H1 (cell line): ENCODE measurements around the gene VEZT. TPM values are rescaled to one million over a fixed set of nuclear protein-coding genes. Genes with fewer than 3 reads are reported as not detected.

ENCODE experiments used
- CTCF ChIA-PET: fragments of 300-600 bp; sonication (Branson Sonifier 250); formaldehyde crosslinking; loops from one replicate; lab custom pipeline; 2021; ENCODE audit not compliant: partially characterized antibody; lab: Charles Lee
- POLR2A ChIA-PET: fragments of 300-600 bp; sonication (Branson Sonifier 250); formaldehyde crosslinking; loops from one replicate; lab custom pipeline; 2021; ENCODE audit warnings: inconsistent platforms; ENCODE audit not compliant: partially characterized antibody; lab: Charles Lee
- DNase-seq, 2 experiments: peaks; one replicate each; pipeline versions ENCODE4 v3.0.0 to v3.0.0-alpha.2; 2010 to 2022; ENCODE audit warnings: low spot score in 2 of 2, low read depth in 1 of 2, mixed read lengths in 1 of 2
- FAIRE-seq: peaks from 2 replicates; lab custom pipeline; 2011; peaks lifted over from hg19 to GRCh38; lab: Jason Lieb, UNC
- H2AFZ ChIP-seq: 2 replicates; pipeline ENCODE4 v1.8.1; 2012; ENCODE audit warnings: low read length, inconsistent platforms
- H2AK5ac ChIP-seq: 2 replicates; pipeline ENCODE4 v1.6.1; 2013; ENCODE audit warnings: low read depth, low read length
- H2BK120ac ChIP-seq: replicated peaks from 2 replicates; pipeline ENCODE3; 2013; ENCODE audit warnings: low read depth, low read length, inconsistent platforms
- H2BK12ac ChIP-seq: 2 replicates; pipeline ENCODE4 v1.6.1; 2013; ENCODE audit warnings: low read depth, low read length
- H2BK15ac ChIP-seq: 2 replicates; pipeline ENCODE4 v1.6.1; 2013; ENCODE audit warnings: low read length
- H2BK20ac ChIP-seq: 2 replicates; pipeline ENCODE4 v1.6.1; 2013; ENCODE audit warnings: low read length
- H2BK5ac ChIP-seq: 2 replicates; pipeline ENCODE4 v1.6.1; 2013; ENCODE audit warnings: low read depth, low read length
- H3K14ac ChIP-seq: 2 replicates; pipeline ENCODE4 v1.6.1; 2013; ENCODE audit warnings: inconsistent platforms; ENCODE audit not compliant: insufficient read length
- H3K18ac ChIP-seq: 2 replicates; pipeline ENCODE4 v1.6.1; 2013; ENCODE audit warnings: low read length; ENCODE audit errors: extremely low read depth
- H3K23ac ChIP-seq: 2 replicates; pipeline ENCODE4 v1.6.1; 2013; ENCODE audit warnings: inconsistent platforms; ENCODE audit not compliant: insufficient read length
- H3K23me2 ChIP-seq: 2 replicates; pipeline ENCODE4 v1.6.1; 2013; ENCODE audit warnings: low read depth, low read length
- H3K27ac ChIP-seq: 2 replicates; pipeline ENCODE4 v1.6.1; 2011; ENCODE audit warnings: low read depth, low read length, inconsistent platforms
- H3K27me3 ChIP-seq, 4 experiments: replicated peaks in 1 of 4; 1 replicate in 1 of 4; 2 replicates in 3 of 4; pipeline versions ENCODE4 v1.6.1 to v1.8.1; 2011 to 2013; ENCODE audit warnings: low read length in 3 of 4, mild to moderate bottlenecking in 3 of 4, inconsistent platforms in 2 of 4, mixed read lengths in 2 of 4, moderate library complexity in 1 of 4; ENCODE audit not compliant: control insufficient read depth in 3 of 4, insufficient read depth in 3 of 4; ENCODE audit errors: extremely low read depth in 1 of 4
- H3K36me3 ChIP-seq, 4 experiments: 2 replicates each; pipeline versions ENCODE4 v1.6.1 to v1.8.1; 2011 to 2013; ENCODE audit warnings: mild to moderate bottlenecking in 4 of 4, low read length in 3 of 4, moderate library complexity in 2 of 4, control low read depth in 1 of 4, inconsistent platforms in 1 of 4; ENCODE audit not compliant: insufficient read depth in 4 of 4, control insufficient read depth in 2 of 4
- H3K4ac ChIP-seq: replicated peaks from 2 replicates; pipeline ENCODE3; 2013; ENCODE audit warnings: low read length, low read depth, mixed read lengths, inconsistent platforms; ENCODE audit not compliant: insufficient read length
- H3K4me1 ChIP-seq, 4 experiments: replicated peaks in 1 of 4; 1 replicate in 1 of 4; 2 replicates in 3 of 4; pipeline versions ENCODE4 v1.6.1 to v1.8.1; 2011 to 2013; ENCODE audit warnings: low read length in 3 of 4, inconsistent platforms in 2 of 4, mixed read lengths in 1 of 4; ENCODE audit not compliant: insufficient read depth in 4 of 4, control insufficient read depth in 3 of 4
- H3K4me2 ChIP-seq, 2 experiments: 2 replicates each; pipeline versions ENCODE4 v1.6.1 to v1.8.1; 2011 to 2013; ENCODE audit warnings: low read depth in 2 of 2, low read length in 2 of 2, control low read depth in 1 of 2, inconsistent platforms in 1 of 2, mild to moderate bottlenecking in 1 of 2; ENCODE audit not compliant: insufficient read depth in 1 of 2
- H3K4me3 ChIP-seq, 4 experiments: fragments of 200-600, 300-600 bp in 1 of 4; sonication (generic), shearing (Covaris generic), sonication (Bioruptor Twin) in 1 of 4; 2 replicates each; pipeline versions ENCODE4 v1.5.1 to v1.8.1; 2011 to 2016; ENCODE audit warnings: low read length in 4 of 4, low read depth in 3 of 4, control low read depth in 2 of 4, inconsistent platforms in 2 of 4, mild to moderate bottlenecking in 2 of 4, mixed read lengths in 1 of 4, moderate library complexity in 1 of 4; ENCODE audit not compliant: insufficient read depth in 2 of 4; ENCODE audit errors: extremely low read depth in 1 of 4
- H3K56ac ChIP-seq: replicated peaks from 2 replicates; pipeline ENCODE3; 2013; ENCODE audit warnings: low read depth, mild to moderate bottlenecking, mixed read lengths, low read length, inconsistent platforms; ENCODE audit not compliant: insufficient read length
- H3K79me1 ChIP-seq: 2 replicates; pipeline ENCODE4 v1.6.1; 2013; ENCODE audit warnings: low read depth, low read length, control low read depth
- H3K79me2 ChIP-seq, 2 experiments: 2 replicates each; pipeline versions ENCODE4 v1.6.1 to v1.8.1; 2012 to 2013; ENCODE audit warnings: low read length in 2 of 2, mild to moderate bottlenecking in 2 of 2, inconsistent platforms in 1 of 2; ENCODE audit not compliant: insufficient read depth in 2 of 2, control insufficient read depth in 1 of 2
- H3K9ac ChIP-seq, 4 experiments: replicated peaks in 1 of 4; 1 replicate in 1 of 4; 2 replicates in 3 of 4; pipeline versions ENCODE4 v1.6.1 to v1.8.1; 2011 to 2013; ENCODE audit warnings: low read depth in 3 of 4, low read length in 3 of 4, control low read depth in 2 of 4, mild to moderate bottlenecking in 2 of 4, moderate library complexity in 2 of 4, inconsistent platforms in 1 of 4; ENCODE audit errors: extremely low read depth in 1 of 4
- H3K9me3 ChIP-seq, 2 experiments: 2 replicates each; pipeline versions ENCODE4 v1.6.1 to v1.8.1; 2012 to 2013; ENCODE audit warnings: mild to moderate bottlenecking in 2 of 2, moderate library complexity in 2 of 2, control low read depth in 1 of 2, inconsistent platforms in 1 of 2, low read depth in 1 of 2, low read length in 1 of 2, mixed read lengths in 1 of 2; ENCODE audit not compliant: insufficient read depth in 2 of 2
- H4K20me1 ChIP-seq, 2 experiments: replicated peaks in 1 of 2; 2 replicates each; pipeline versions ENCODE3 to v1.8.1; 2011 to 2013; ENCODE audit warnings: inconsistent platforms in 2 of 2, low read length in 2 of 2, mild to moderate bottlenecking in 1 of 2; ENCODE audit not compliant: insufficient read depth in 2 of 2, control insufficient read depth in 1 of 2
- H4K5ac ChIP-seq: 2 replicates; pipeline ENCODE4 v1.6.1; 2013; ENCODE audit warnings: low read length, low read depth, mixed read lengths, inconsistent platforms; ENCODE audit not compliant: insufficient read length
- H4K8ac ChIP-seq: 2 replicates; pipeline ENCODE4 v1.8.0; 2013; ENCODE audit warnings: mild to moderate bottlenecking, moderate library complexity, low read length, inconsistent platforms; ENCODE audit not compliant: insufficient read depth; ENCODE audit errors: extremely low read depth
- H4K91ac ChIP-seq: replicated peaks from 2 replicates; pipeline ENCODE3; 2013; ENCODE audit warnings: low read length, mixed read lengths, inconsistent platforms; ENCODE audit not compliant: insufficient read length
- ATF3 ChIP-seq: IDR thresholded peaks from 2 replicates; pipeline ENCODE4 v1.6.1; 2011; ENCODE audit warnings: low read depth, mild to moderate bottlenecking, low read length; ENCODE audit not compliant: insufficient read depth
- BCL11A ChIP-seq, 2 experiments: IDR thresholded peaks; one replicate each; pipeline ENCODE4 v1.6.1; 2011; ENCODE audit warnings: low read depth in 2 of 2, low read length in 2 of 2, mild to moderate bottlenecking in 2 of 2
- HDAC2 ChIP-seq, 2 experiments: fragments of 300-600 bp in 1 of 2; sonication (generic) in 1 of 2; IDR thresholded peaks; 2 replicates each; pipeline ENCODE4 v1.6.1; 2011 to 2012; ENCODE audit warnings: low read depth in 2 of 2, low read length in 2 of 2, mild to moderate bottlenecking in 2 of 2, moderate library complexity in 2 of 2, borderline replicate concordance in 1 of 2, inconsistent platforms in 1 of 2
- KDM1A ChIP-seq: fragments of 200-600, 300-600 bp; sonication (generic); IDR thresholded peaks from 2 replicates; pipeline ENCODE4 v1.7.1; 2016; ENCODE audit warnings: mild to moderate bottlenecking, low read length, borderline replicate concordance
- KDM5A ChIP-seq: fragments of 200-600 bp; IDR thresholded peaks from 2 replicates; pipeline ENCODE4 v1.7.1; 2012; ENCODE audit warnings: mild to moderate bottlenecking, low read length, inconsistent platforms, mixed read lengths
- NRF1 ChIP-seq: IDR thresholded peaks from 2 replicates; pipeline ENCODE4 v1.6.1; 2011; ENCODE audit warnings: mild to moderate bottlenecking, low read depth, low read length, improper control_type of control experiment
- POU5F1 ChIP-seq: IDR thresholded peaks from 2 replicates; pipeline ENCODE4 v1.6.1; 2011; ENCODE audit warnings: low read depth, mild to moderate bottlenecking, low read length, moderate library complexity
- RFX5 ChIP-seq: IDR thresholded peaks from 2 replicates; pipeline ENCODE4 v1.6.1; 2011; ENCODE audit warnings: low read depth, low read length, improper control_type of control experiment, borderline replicate concordance
- SAP30 ChIP-seq: fragments of 300-600 bp; sonication (generic); IDR thresholded peaks from 2 replicates; pipeline ENCODE4 v1.7.1; 2012; ENCODE audit warnings: low read length, moderate library complexity, mild to moderate bottlenecking, inconsistent platforms; ENCODE audit not compliant: insufficient read depth, insufficient replicate concordance
- SP2 ChIP-seq: IDR thresholded peaks from 2 replicates; pipeline ENCODE4 v1.6.1; 2012; ENCODE audit warnings: mild to moderate bottlenecking, low read length, inconsistent platforms
- SRF ChIP-seq: IDR thresholded peaks from 2 replicates; pipeline ENCODE4 v1.6.1; 2011; ENCODE audit warnings: mild to moderate bottlenecking, low read depth, low read length, moderate library complexity
- TAF1 ChIP-seq: IDR thresholded peaks from 2 replicates; pipeline ENCODE4 v1.6.1; 2011; ENCODE audit warnings: mild to moderate bottlenecking, low read depth, low read length
- ZNF274 ChIP-seq: IDR thresholded peaks from 2 replicates; pipeline ENCODE4 v1.7.0; 2012; ENCODE audit warnings: low read length, borderline replicate concordance; ENCODE audit errors: extremely low read depth
- whole genome bisulfite sequencing, 2 experiments: shearing (Covaris generic) in 1 of 2; methylation state at CpG; one replicate each; pipeline versions ENCODE4 v1.1.6 to v1.1.7; 2013 to 2015; ENCODE audit warnings: low lambda C conversion rate in 2 of 2, mixed read lengths in 2 of 2, inconsistent platforms in 1 of 2, low coverage in 1 of 2, missing lambda C conversion rate in 1 of 2; ENCODE audit not compliant: insufficient replicate concordance in 2 of 2, insufficient coverage in 1 of 2, insufficient read length in 1 of 2; ENCODE audit errors: extremely low coverage in 1 of 2, missing lambda C conversion rate in 1 of 2; 5-methylcytosine and 5-hydroxymethylcytosine counted together
- polyA plus RNA-seq, 7 experiments: library from polyadenylated mRNA; depleted of rRNA in 3 of 7; stranded (reverse) in 5 of 7; unstranded in 2 of 7; fragments of >200 nt in 5 of 7; fragments of 200-250 nt in 2 of 7; gene quantifications; 1 replicate in 5 of 7; 2 replicates in 1 of 7; 4 replicates in 1 of 7; pipeline versions ENCODE4 v1.2.1 to v1.2.3, GENCODE V29; 2011 to 2013; ENCODE audit warnings: missing spikeins in 2 of 7, mixed read lengths in 2 of 7
- total RNA-seq: library from RNA; stranded (reverse); fragmentation: NEBNext Ultra II Directional; extraction: Animal tissue kit (Norgen Biotek cat#: 25700); gene quantifications from 2 replicates; pipeline ENCODE4 v1.2.1, GENCODE V29; 2021

VEZT gene
- total and polyA plus RNA-seq, 2 of the 8 experiments (the other 6 are each of a cell fraction or from before 2014, with no cell fraction given), result 44.0 to 56.1 TPM

GRCh38 chr12:95203487-95204030, 14.0 kb upstream of the VEZT start:
- Histone ChIP-seq H2AFZ (no peak overlapping the region), H3K9ac (no peak overlapping the region)
- CTCF ChIA-PET, result interaction anchor here (1.0 kb wide), 2 partner anchors 13 to 79 kb away, joined by 4 read pairs; no protein-coding TSS in a partner anchor
- TF ChIP-seq KDM5A (no peak), TAF1 (no peak), BCL11A (IDR thresholded peaks at IDR 0.05; ENCODE audit: low read depth in 2 of 2, low read length in 2 of 2) (no peak), KDM1A (no peak), POU5F1 (no peak), RFX5 (no peak), HDAC2 (IDR thresholded peaks at IDR 0.05; ENCODE audit: borderline replicate concordance in 1 of 2, low read depth in 2 of 2, low read length in 2 of 2) (no peak), ATF3 (no peak), SP2 (no peak), NRF1 (no peak), SRF (no peak), ZNF274 (no peak), SAP30 (no peak)

More at GRCh38 chr12:95203487-95204030, 14.0 kb upstream of the VEZT start:
- Histone ChIP-seq H2BK12ac (no peak overlapping the region), H3K79me1 (no peaks in the 10 kb centered on the region), H3K4me1 (peaks cover 2 to 35% (median 29%) of the 10 kb centered on the region in 4 experiments), H3K4ac (no peak overlapping the region), H2BK120ac (no peak overlapping the region), H4K20me1 (no peaks in the 10 kb centered on the region), H2BK5ac (no peak overlapping the region), H3K14ac (no peak overlapping the region), H3K4me3 (no peak overlapping the region), H4K91ac (no peak overlapping the region), H3K23ac (no peak overlapping the region), H3K79me2 (peaks cover 0 to 75% of the 10 kb centered on the region in 2 experiments; a peak in 3 of 4 replicates), H2BK15ac (no peak overlapping the region), H2AK5ac (no peak overlapping the region), H4K8ac (no peak overlapping the region), H3K18ac (no peak overlapping the region), H4K5ac (no peak overlapping the region), H2BK20ac (no peak overlapping the region), H3K27me3 (no peaks in the 10 kb centered on the region), H3K36me3 (no peaks in the 10 kb centered on the region; a peak in 1 of 8 replicates), H3K4me2 (peak overlapping the region in 1 of 2 experiments; percentile 69; a peak in 1 of 4 replicates), H3K23me2 (no peaks in the 10 kb centered on the region), H3K56ac (no peak overlapping the region), H3K9me3 (no peaks in the 10 kb centered on the region), H3K27ac (no peak overlapping the region)
- FAIRE-seq (no peak), DNase-seq (no peak)
- 88% methylated on average over 1 of the region's 1 CpG; no CpG with 5 or more reads in 1 of the 2 experiments for WGBS, 2 experiments
- POLR2A ChIA-PET, result interaction anchor here (7.7 kb wide), 1 partner anchor 15 kb away, joined by 89 read pairs; the partner anchor contains the start of genes FGD6 and VEZT
